Measurements from ENCODE around the gene SFPQ.
"Not testable (repeated sequence)": the region's sequence is repeated elsewhere in the genome, so short reads cannot be mapped to it uniquely, and the experiment has no call there.

Gene SFPQ

GRCh38 chr1:35142294-35142693 lies 50.7 kb downstream of the SFPQ start:
- not testable (repeated sequence) for DNase-seq

- DNase-seq = not testable (repeated sequence)
Measured at GRCh38 chr1:35137590-35137989, 55.4 kb downstream of the SFPQ start.

- no peak for DNase-seq
Measured at GRCh38 chr1:35136780-35137179, 56.2 kb downstream of the SFPQ start.
